CD4-positive, alpha-beta T cell (primary cell): ENCODE data around the gene WBP1L. TPM values are rescaled to one million over a fixed set of nuclear protein-coding genes. Genes with fewer than 3 reads are reported as not detected.

Experiments
- ATAC-seq: fragments of 200-7000 bp; cut with Tn5 transposase; one replicate; pipeline ENCODE4 v1.10.0; 2022; ENCODE audit warnings: mild to moderate bottlenecking; ENCODE audit not compliant: poor library complexity
- CTCF ChIA-PET: fragments of 350-600 bp; sonication (Branson Sonifier 250); formaldehyde crosslinking; loops from one replicate; lab custom pipeline; 2021; ENCODE audit warnings: antibody characterized with exemption, inconsistent platforms; lab: Charles Lee
- POLR2A ChIA-PET: fragments of 350-600 bp; sonication (Branson Sonifier 250); formaldehyde crosslinking; loops from one replicate; lab custom pipeline; 2021; ENCODE audit warnings: antibody characterized with exemption, inconsistent platforms; lab: Charles Lee
- DNase-seq, 14 experiments: peaks; one replicate each; pipeline ENCODE4 v3.0.0-alpha.2; 2013 to 2020; ENCODE audit warnings: mixed read lengths in 2 of 14
- H3K27ac ChIP-seq, 2 donors: one replicate each; pipeline versions ENCODE4 v1.5.1 to v1.7.0; 2013; ENCODE audit warnings: low read length in 2 of 2, low read depth in 1 of 2, mild to moderate bottlenecking in 1 of 2
- H3K27me3 ChIP-seq, 2 experiments: 1 replicate in 1 of 2; 2 replicates in 1 of 2; pipeline versions ENCODE4 v1.6.1 to v1.7.0; 2013; ENCODE audit warnings: low read length in 2 of 2, control low read depth in 1 of 2, mild to moderate bottlenecking in 1 of 2, moderate library complexity in 1 of 2; ENCODE audit not compliant: insufficient read depth in 2 of 2, control insufficient read depth in 1 of 2
- H3K36me3 ChIP-seq: one replicate; pipeline ENCODE4 v1.6.1; 2013; ENCODE audit warnings: low read length, control low read depth; ENCODE audit not compliant: insufficient read depth
- H3K4me1 ChIP-seq: one replicate; pipeline ENCODE4 v1.6.1; 2013; ENCODE audit warnings: low read length, control low read depth; ENCODE audit not compliant: insufficient read depth
- H3K4me3 ChIP-seq: one replicate; pipeline ENCODE4 v1.5.1; 2013; ENCODE audit warnings: mild to moderate bottlenecking, low read length, moderate library complexity
- H3K9me3 ChIP-seq, 2 experiments: 1 replicate in 1 of 2; 2 replicates in 1 of 2; pipeline versions ENCODE4 v1.6.1 to v1.7.0; 2013; ENCODE audit warnings: low read length in 2 of 2, mild to moderate bottlenecking in 2 of 2, control low read depth in 1 of 2, moderate library complexity in 1 of 2; ENCODE audit not compliant: control insufficient read depth in 1 of 2, insufficient read depth in 1 of 2
- H3K27ac Mint-ChIP-seq: one replicate; pipeline ENCODE4 v1.8.0; 2020; ENCODE audit warnings: mixed read lengths
- H3K27me3 Mint-ChIP-seq: one replicate; pipeline ENCODE4 v1.8.0; 2021; ENCODE audit warnings: mixed read lengths
- H3K36me3 Mint-ChIP-seq: one replicate; pipeline ENCODE4 v1.8.0; 2021; ENCODE audit warnings: low read depth, mixed read lengths
- H3K4me1 Mint-ChIP-seq: one replicate; pipeline ENCODE4 v1.8.0; 2021; ENCODE audit warnings: low read depth, mixed read lengths
- H3K4me3 Mint-ChIP-seq: one replicate; pipeline ENCODE4 v1.8.0; 2020; ENCODE audit warnings: mild to moderate bottlenecking, mixed read lengths
- H3K9me3 Mint-ChIP-seq: one replicate; pipeline ENCODE4 v1.8.0; 2020; ENCODE audit warnings: mixed read lengths
- CTCF ChIP-seq: fragments of 200-600 bp; IDR thresholded peaks from one replicate; pipeline ENCODE4 v1.8.0; 2022; ENCODE audit warnings: antibody characterized with exemption, mild to moderate bottlenecking
- intact Hi-C, 2 experiments: fragments of 100-400 bp; cut with DNase I in 1 of 2; cut with micrococcal nuclease in 1 of 2; formaldehyde crosslinking; loops; one replicate each; pipeline versions ENCODE4 v1.15.1 to v1.9.0; 2023 to 2025; cut with DNase I, micrococcal nuclease
- total RNA-seq, 174 experiments: library from RNA in 2 of 174; stranded (reverse) in 2 of 174; gene quantifications; one replicate each; pipeline ENCODE4 v1.2.3 and lab custom pipeline; 2021 to 2026

The WBP1L gene
- total RNA-seq, 2 experiments from 2014 or later: 6.1 to 6.5 TPM

DNA sequence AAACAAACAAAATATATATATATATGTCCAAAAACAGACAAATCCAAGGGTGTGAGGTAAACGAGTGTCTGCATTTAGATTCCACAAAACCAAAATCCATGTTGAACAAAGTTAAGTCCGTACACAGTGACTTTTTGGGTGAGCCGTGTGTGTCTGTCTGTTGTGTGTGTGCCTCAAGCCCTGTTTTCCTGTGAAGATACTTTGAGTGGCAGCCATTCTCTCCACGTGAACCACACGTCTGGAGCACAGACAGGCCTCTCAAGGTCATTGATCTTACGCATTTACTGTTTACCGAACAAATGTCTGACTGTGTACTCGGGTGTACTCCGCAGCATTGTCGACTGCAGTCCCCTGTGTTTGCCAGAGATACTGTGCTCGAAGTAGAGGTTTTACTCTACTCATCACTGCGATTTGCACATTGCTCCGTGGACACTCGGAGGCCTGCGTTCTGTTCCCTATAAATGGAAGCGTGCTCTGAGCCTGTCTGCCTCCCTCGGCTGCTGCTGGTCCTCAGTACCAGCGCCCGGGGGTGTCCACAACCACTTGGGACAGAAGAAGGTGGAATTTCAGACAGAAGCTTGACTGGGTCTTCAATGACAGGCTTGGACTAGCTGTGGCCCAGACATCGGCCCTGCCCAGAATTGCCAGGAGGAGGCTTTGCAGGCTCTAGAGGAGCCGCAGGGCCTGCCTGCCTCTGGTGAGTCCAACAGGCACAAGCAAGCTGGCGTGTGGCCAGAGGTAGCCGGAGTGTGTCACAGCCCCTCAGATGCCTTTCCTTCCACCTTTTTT, 71.3 kb downstream of the WBP1L start:
- ATAC-seq: no peak
- CTCF ChIA-PET: no interaction called here
- Histone ChIP-seq H3K4me3 (no peak overlapping the region), H3K27me3 (no peaks in the 10 kb centered on the region), H3K36me3 (peaks cover 50% of the 10 kb centered on the region), H3K4me1 (peaks cover 15% of the 10 kb centered on the region), H3K9me3 (no peaks in the 10 kb centered on the region), H3K27ac (no peak overlapping the region)
- DNase-seq: peak in 2 of 14 experiments; percentile 22 to 39
- no peak for TF ChIP-seq CTCF
- H3K27ac Mint-ChIP-seq: no peak overlapping the region
- H3K4me3 Mint-ChIP-seq: no peak overlapping the region
- intact Hi-C loops: no loop called here
- no peaks in the 10 kb centered on the region for H3K27me3 Mint-ChIP-seq
- H3K9me3 Mint-ChIP-seq: no peaks in the 10 kb centered on the region
- H3K36me3 Mint-ChIP-seq: peaks cover 40% of the 10 kb centered on the region
- H3K4me1 Mint-ChIP-seq: peaks cover 9% of the 10 kb centered on the region
- POLR2A ChIA-PET: no interaction called here

GRCh38 chr10:102815790-102816549, 72.2 kb downstream of the WBP1L start:
- CTCF ChIA-PET: no interaction called here
- H3K9me3 Mint-ChIP-seq: no peaks in the 10 kb centered on the region
- H3K4me3 ChIP-seq: no peak overlapping the region
- ATAC-seq: no peak
- peak in 3 of 14 experiments; percentile 15 to 52 (median 41) for DNase-seq
- TF ChIP-seq CTCF: no peak
- no peaks in the 10 kb centered on the region for H3K27me3 ChIP-seq
- H3K27me3 Mint-ChIP-seq: no peaks in the 10 kb centered on the region
- H3K27ac Mint-ChIP-seq: no peak overlapping the region
- POLR2A ChIA-PET: no interaction called here
- peaks cover 15% of the 10 kb centered on the region for H3K4me1 ChIP-seq
- no peak overlapping the region for H3K27ac ChIP-seq
- intact Hi-C loops: no loop called here
- peaks cover 9% of the 10 kb centered on the region for H3K4me1 Mint-ChIP-seq
- H3K36me3 Mint-ChIP-seq: peaks cover 37% of the 10 kb centered on the region
- peaks cover 47% of the 10 kb centered on the region for H3K36me3 ChIP-seq
- H3K9me3 ChIP-seq: no peaks in the 10 kb centered on the region
- H3K4me3 Mint-ChIP-seq: no peak overlapping the region

DNA sequence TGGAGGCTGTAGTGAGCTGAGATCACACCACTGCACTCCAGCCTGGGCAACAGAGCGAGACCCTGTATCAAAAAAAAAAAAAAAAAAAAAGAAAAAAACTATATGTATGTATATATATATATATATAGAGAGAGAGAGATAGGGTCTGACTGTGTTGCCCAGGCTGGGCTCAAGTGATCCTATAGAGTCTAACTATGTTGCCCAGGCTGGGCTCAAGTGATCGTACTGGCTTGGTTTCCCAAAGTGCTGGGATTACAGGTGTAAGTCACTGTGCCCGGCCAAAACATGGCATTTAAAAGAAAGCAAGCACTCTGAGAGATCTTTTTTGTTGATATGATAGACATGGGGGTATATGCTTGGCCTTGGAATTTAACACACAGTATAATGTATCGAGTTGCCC, 73.4 kb downstream of the WBP1L start:
- H3K36me3 Mint-ChIP-seq: peaks cover 25% of the 10 kb centered on the region
- peaks cover 11% of the 10 kb centered on the region for H3K4me1 ChIP-seq
- H3K27ac ChIP-seq: no peak overlapping the region
- intact Hi-C loops: no loop called here
- TF ChIP-seq CTCF: no peak
- H3K4me3 ChIP-seq: no peak overlapping the region
- no peak overlapping the region for H3K27ac Mint-ChIP-seq
- no peaks in the 10 kb centered on the region for H3K27me3 Mint-ChIP-seq
- ATAC-seq: no peak
- CTCF ChIA-PET: no interaction called here
- H3K9me3 ChIP-seq: no peaks in the 10 kb centered on the region
- POLR2A ChIA-PET: no interaction called here
- H3K9me3 Mint-ChIP-seq: no peaks in the 10 kb centered on the region
- peaks cover 35% of the 10 kb centered on the region for H3K36me3 ChIP-seq
- H3K27me3 ChIP-seq: no peaks in the 10 kb centered on the region
- peaks cover 5% of the 10 kb centered on the region for H3K4me1 Mint-ChIP-seq
- DNase-seq: no peak
- no peak overlapping the region for H3K4me3 Mint-ChIP-seq
